Embryonic facial prominence (tissue), 1 donor: Measurements from ENCODE around the gene THAP8.
A peak's percentile ranks its signal among the peaks of the same experiment; 100 is the strongest.

Experiments
- DNase-seq: peaks from one replicate; pipeline ENCODE4 v3.0.0-alpha.2; 2016; ENCODE audit errors: extremely low spot score

THAP8 gene

GRCh38 chr19:35995048-35995993 is 58.8 kb downstream of the THAP8 start, which contains the start of gene SDHAF1:
Gene SDHAF1, plus strand, starts transcription at chr19:35995188. Its CDS starts 87 bp downstream, at chr19:35995275.
- peak; percentile 79 for DNase-seq

GRCh38 chr19:35993923-35994598 is 60.0 kb downstream of the THAP8 start:
- DNase-seq, result no peak

GRCh38 chr19:35992907-35993765 is 60.9 kb downstream of the THAP8 start:
- DNase-seq, result no peak

GRCh38 chr19:35991731-35992450 is 62.2 kb downstream of the THAP8 start:
- DNase-seq, result no peak

- no peak for DNase-seq
Measured at GRCh38 chr19:35990771-35991730, 63.0 kb downstream of the THAP8 start.

- no peak for DNase-seq
Measured at GRCh38 chr19:35990156-35990555, 63.9 kb downstream of the THAP8 start.

- no peak for DNase-seq
Measured at GRCh38 chr19:35988824-35989223, 65.3 kb downstream of the THAP8 start.

GRCh38 chr19:35987571-35987896 is 66.6 kb downstream of the THAP8 start:
- no peak for DNase-seq

- no peak for DNase-seq
Measured at GRCh38 chr19:35986664-35987570, 67.2 kb downstream of the THAP8 start.

GRCh38 chr19:35986111-35986510 is 68.0 kb downstream of the THAP8 start:
- no peak for DNase-seq
